ENCODE data around the gene NABP2.

DNA sequence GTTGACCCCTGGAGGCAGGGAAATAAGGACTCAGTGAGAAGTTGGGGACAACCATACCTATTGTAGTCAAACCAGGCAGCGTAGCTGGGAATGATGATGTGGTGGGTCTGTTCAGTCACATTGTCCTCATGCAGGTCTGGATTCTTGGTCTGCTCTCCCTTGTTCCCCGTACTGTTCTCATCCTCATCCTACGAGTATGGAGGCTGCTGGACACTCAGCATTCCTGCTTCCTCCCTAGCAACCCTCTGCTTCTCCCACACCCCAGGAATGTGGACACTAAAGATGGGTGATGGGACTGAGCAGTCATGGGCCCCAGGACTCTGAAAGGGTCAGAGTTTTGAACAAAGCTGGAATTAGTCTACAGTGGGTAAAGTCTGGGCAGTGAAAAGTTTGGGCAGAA is 45.8 kb upstream of the NABP2 start:
- TF ChIP-seq, protein P1, sequence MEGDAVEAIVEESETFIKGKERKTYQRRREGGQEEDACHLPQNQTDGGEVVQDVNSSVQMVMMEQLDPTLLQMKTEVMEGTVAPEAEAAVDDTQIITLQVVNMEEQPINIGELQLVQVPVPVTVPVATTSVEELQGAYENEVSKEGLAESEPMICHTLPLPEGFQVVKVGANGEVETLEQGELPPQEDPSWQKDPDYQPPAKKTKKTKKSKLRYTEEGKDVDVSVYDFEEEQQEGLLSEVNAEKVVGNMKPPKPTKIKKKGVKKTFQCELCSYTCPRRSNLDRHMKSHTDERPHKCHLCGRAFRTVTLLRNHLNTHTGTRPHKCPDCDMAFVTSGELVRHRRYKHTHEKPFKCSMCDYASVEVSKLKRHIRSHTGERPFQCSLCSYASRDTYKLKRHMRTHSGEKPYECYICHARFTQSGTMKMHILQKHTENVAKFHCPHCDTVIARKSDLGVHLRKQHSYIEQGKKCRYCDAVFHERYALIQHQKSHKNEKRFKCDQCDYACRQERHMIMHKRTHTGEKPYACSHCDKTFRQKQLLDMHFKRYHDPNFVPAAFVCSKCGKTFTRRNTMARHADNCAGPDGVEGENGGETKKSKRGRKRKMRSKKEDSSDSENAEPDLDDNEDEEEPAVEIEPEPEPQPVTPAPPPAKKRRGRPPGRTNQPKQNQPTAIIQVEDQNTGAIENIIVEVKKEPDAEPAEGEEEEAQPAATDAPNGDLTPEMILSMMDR (IDR thresholded peaks at IDR 0.05) = no peak
- no peak for TF ChIP-seq EZH2phosphoT487 (IDR thresholded peaks at IDR 0.05)
